Prostate gland (tissue), 2 donors: Measurements from ENCODE around the gene NKX2-2.

ENCODE experiments used
- POLR2A ChIP-seq: fragments of 450-650 bp; IDR thresholded peaks from one replicate; pipeline ENCODE4 v1.6.1; 2016; ENCODE audit warnings: antibody characterized with exemption, mild to moderate bottlenecking
- POLR2AphosphoS5 ChIP-seq: sonication (generic); formaldehyde crosslinking; IDR thresholded peaks from one replicate; pipeline ENCODE4 v1.6.1; 2017; ENCODE audit warnings: antibody characterized with exemption
- TF ChIP-seq, protein P1 (sequence below), 4 experiments: fragments of 200-600 bp in 2 of 4; fragments of 450-650 bp in 2 of 4; sonication (generic) in 2 of 4; IDR thresholded peaks; 1 replicate in 3 of 4; 2 replicates in 1 of 4; pipeline ENCODE4 v1.5.1; 2016 to 2019; ENCODE audit warnings: antibody characterized with exemption in 4 of 4, mild to moderate bottlenecking in 2 of 4, moderate library complexity in 2 of 4

- no peak for TF ChIP-seq POLR2A
- TF ChIP-seq, protein P1, sequence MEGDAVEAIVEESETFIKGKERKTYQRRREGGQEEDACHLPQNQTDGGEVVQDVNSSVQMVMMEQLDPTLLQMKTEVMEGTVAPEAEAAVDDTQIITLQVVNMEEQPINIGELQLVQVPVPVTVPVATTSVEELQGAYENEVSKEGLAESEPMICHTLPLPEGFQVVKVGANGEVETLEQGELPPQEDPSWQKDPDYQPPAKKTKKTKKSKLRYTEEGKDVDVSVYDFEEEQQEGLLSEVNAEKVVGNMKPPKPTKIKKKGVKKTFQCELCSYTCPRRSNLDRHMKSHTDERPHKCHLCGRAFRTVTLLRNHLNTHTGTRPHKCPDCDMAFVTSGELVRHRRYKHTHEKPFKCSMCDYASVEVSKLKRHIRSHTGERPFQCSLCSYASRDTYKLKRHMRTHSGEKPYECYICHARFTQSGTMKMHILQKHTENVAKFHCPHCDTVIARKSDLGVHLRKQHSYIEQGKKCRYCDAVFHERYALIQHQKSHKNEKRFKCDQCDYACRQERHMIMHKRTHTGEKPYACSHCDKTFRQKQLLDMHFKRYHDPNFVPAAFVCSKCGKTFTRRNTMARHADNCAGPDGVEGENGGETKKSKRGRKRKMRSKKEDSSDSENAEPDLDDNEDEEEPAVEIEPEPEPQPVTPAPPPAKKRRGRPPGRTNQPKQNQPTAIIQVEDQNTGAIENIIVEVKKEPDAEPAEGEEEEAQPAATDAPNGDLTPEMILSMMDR (IDR thresholded peaks at IDR 0.05) = no peak
- TF ChIP-seq POLR2AphosphoS5 = no peak
Observed at GRCh38 chr20:21556398-21556797, 42.5 kb upstream of the NKX2-2 start.
